Panc1 (cell line): ENCODE data around the gene CRHR2. TPM values are rescaled to one million over a fixed set of nuclear protein-coding genes. Genes with fewer than 3 reads are reported as not detected.

Experiments
- ATAC-seq: fragments of 200-7000 bp; cut with Tn5 transposase; 2 replicates; pipeline ENCODE4 v1.9.1; 2020; ENCODE audit warnings: mild to moderate bottlenecking, moderate library complexity
- BruUV-seq: library from RNA; stranded (reverse); fragments of 400-500 nt; replicated peaks from 2 replicates; lab custom pipeline; 2021; lab: Mats Ljungman, UMichigan
- CTCF ChIA-PET: fragments of 300-600 bp; sonication (Branson Sonifier 250); formaldehyde crosslinking; loops from one replicate; lab custom pipeline; 2022; ENCODE audit warnings: antibody characterized with exemption; lab: Charles Lee
- POLR2A ChIA-PET: fragments of 300-600 bp; sonication (Branson Sonifier 250); formaldehyde crosslinking; loops from one replicate; lab custom pipeline; 2022; ENCODE audit warnings: antibody characterized with exemption; lab: Charles Lee
- DNase-seq: peaks from one replicate; pipeline ENCODE4 v3.0.0-alpha.2; 2010; ENCODE audit warnings: low read depth, low spot score
- H3K27ac ChIP-seq: 2 replicates; pipeline ENCODE4 v1.5.1; 2011; ENCODE audit warnings: mild to moderate bottlenecking, low read length, inconsistent platforms
- H3K27me3 ChIP-seq: fragments of 200-500 bp; sonication (Bioruptor generic); 2 replicates; pipeline ENCODE4 v1.6.0; 2014; ENCODE audit warnings: low read length, inconsistent platforms; ENCODE audit not compliant: control insufficient read depth, insufficient read depth
- H3K36me3 ChIP-seq: fragments of 200-500 bp; sonication (Bioruptor generic); 2 replicates; pipeline ENCODE4 v1.5.1; 2014; ENCODE audit warnings: inconsistent platforms, mild to moderate bottlenecking, low read length, moderate library complexity; ENCODE audit not compliant: control insufficient read depth, insufficient read depth
- H3K4me1 ChIP-seq: 2 replicates; pipeline ENCODE4 v1.5.1; 2011; ENCODE audit warnings: inconsistent platforms, mild to moderate bottlenecking, low read length, moderate library complexity; ENCODE audit not compliant: control insufficient read depth, insufficient read depth
- H3K4me3 ChIP-seq, 2 experiments: 2 replicates each; pipeline ENCODE4 v1.5.1; 2011 to 2012; ENCODE audit warnings: low read depth in 2 of 2, low read length in 2 of 2, mild to moderate bottlenecking in 2 of 2, inconsistent platforms in 1 of 2, moderate library complexity in 1 of 2
- H3K9me3 ChIP-seq: fragments of 200-500 bp; sonication (Bioruptor generic); 2 replicates; pipeline ENCODE4 v1.5.1; 2014; ENCODE audit warnings: low read depth, mild to moderate bottlenecking, inconsistent platforms, low read length, moderate library complexity; ENCODE audit not compliant: control insufficient read depth, insufficient read depth
- CTCF ChIP-seq: fragments of 450-650 bp; IDR thresholded peaks from 2 replicates; pipeline ENCODE4 v1.5.1; 2017; ENCODE audit warnings: mild to moderate bottlenecking
- POLR2AphosphoS5 ChIP-seq: IDR thresholded peaks from 2 replicates; pipeline ENCODE4 v1.6.1; 2012; ENCODE audit warnings: mild to moderate bottlenecking, low read depth, low read length, moderate library complexity
- REST ChIP-seq, 2 experiments: IDR thresholded peaks; 2 replicates each; pipeline ENCODE4 v1.6.1; 2011 to 2012; ENCODE audit warnings: low read depth in 2 of 2, control low read depth in 1 of 2, low read length in 1 of 2, mild to moderate bottlenecking in 1 of 2, moderate library complexity in 1 of 2; ENCODE audit not compliant: insufficient read depth in 1 of 2
- SIN3A ChIP-seq: IDR thresholded peaks from 2 replicates; pipeline ENCODE4 v1.6.1; 2012; ENCODE audit warnings: low read depth, mild to moderate bottlenecking, low read length, moderate library complexity, borderline replicate concordance; ENCODE audit not compliant: insufficient read depth
- TCF7L2 ChIP-seq: IDR thresholded peaks from 2 replicates; pipeline ENCODE4 v1.6.1; 2011; ENCODE audit warnings: mild to moderate bottlenecking, low read depth, low read length, inconsistent platforms
- in situ Hi-C: cut with HindIII; loops from 2 replicates; pipeline ENCODE4 v1.10.0; 2016; ENCODE audit warnings: low sequenced_read_pairs, low pct_unique_long_range_greater_than_20kb
- intact Hi-C: fragments of 100-400 bp; cut with micrococcal nuclease; formaldehyde crosslinking; loops from one replicate; pipeline ENCODE4 v1.10.0; 2022; ENCODE audit not compliant: unreplicated experiment
- total RNA-seq: library from RNA; stranded (reverse); gene quantifications from one replicate; pipeline ENCODE4 v1.2.1, GENCODE V29; 2021; ENCODE audit not compliant: unreplicated experiment

CRHR2 gene
- total RNA-seq, 1 experiment from 2014 or later, result not detected

DNA sequence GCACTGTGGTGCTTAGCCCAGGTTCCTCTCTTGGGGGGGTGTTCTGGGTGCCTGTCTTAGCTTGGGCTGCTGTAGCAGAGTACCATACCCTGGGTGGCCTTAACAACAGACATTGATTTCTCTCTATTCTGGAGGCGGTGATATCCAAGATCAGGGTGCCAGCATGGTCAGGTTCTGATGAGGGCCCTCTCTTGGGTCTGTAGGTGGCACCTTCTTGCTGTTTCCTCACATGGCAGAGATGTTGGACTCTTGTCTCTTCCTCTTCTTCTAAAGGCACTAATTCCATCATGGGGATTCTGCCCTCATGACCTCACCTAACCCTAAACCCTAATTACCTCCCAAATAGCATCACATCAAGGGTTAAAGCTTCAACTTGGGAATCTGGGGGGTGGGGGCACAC lies 19.9 kb upstream of the CRHR2 start:
- TF ChIP-seq REST (IDR thresholded peaks at IDR 0.05; ENCODE audit: insufficient read depth in 1 of 2, low read depth in 2 of 2, low read length in 1 of 2), result no peak
- TF ChIP-seq CTCF, result no peak
- no peak for TF ChIP-seq TCF7L2
- no peak for TF ChIP-seq SIN3A
- no peak for TF ChIP-seq POLR2AphosphoS5
- Histone ChIP-seq H3K36me3 (no peaks in the 10 kb centered on the region), H3K27me3 (peaks cover 18% of the 10 kb centered on the region), H3K4me1 (no peaks in the 10 kb centered on the region), H3K9me3 (no peaks in the 10 kb centered on the region), H3K27ac (no peak overlapping the region), H3K4me3 (no peak overlapping the region)
- intact Hi-C loops, result no loop called here
- CTCF ChIA-PET, result no interaction called here
- ATAC-seq (no peak), DNase-seq (no peak)
- BruUV-seq, result no TSS peak
- in situ Hi-C loops, result no loop called here
- POLR2A ChIA-PET, result no interaction called here

DNA sequence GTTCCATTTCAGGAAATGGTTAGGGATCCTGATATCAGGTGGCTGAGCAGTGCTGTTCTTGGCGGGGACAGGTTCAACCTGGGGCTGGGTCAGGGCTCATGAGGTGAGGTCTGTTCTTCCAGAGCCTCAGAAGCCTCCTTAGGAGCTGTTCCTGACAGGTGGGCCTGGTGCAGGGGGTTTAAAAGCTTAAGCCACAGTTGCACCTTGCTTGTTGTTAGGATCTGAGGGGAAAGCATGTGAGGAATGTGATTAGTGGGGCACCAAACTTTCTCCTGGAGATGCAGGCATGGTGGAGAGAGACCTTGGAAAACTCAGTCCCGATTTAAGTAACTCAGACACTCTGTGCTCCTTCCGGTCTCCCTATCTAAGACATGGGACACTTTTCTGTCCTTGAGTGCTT lies 18.7 kb upstream of the CRHR2 start:
- H3K27me3 ChIP-seq, result peaks cover 18% of the 10 kb centered on the region

More for the DNA sequence above, 18.7 kb upstream of the CRHR2 start:
- no TSS peak for BruUV-seq
- in situ Hi-C loops (no loop called here), intact Hi-C loops (no loop called here)
- TF ChIP-seq REST (IDR thresholded peaks at IDR 0.05; ENCODE audit: insufficient read depth in 1 of 2, low read depth in 2 of 2, low read length in 1 of 2) (no peak), SIN3A (no peak), POLR2AphosphoS5 (no peak), CTCF (no peak)
- no peak overlapping the region for H3K27ac ChIP-seq
- CTCF ChIA-PET, result no interaction called here
- H3K36me3 ChIP-seq, result no peaks in the 10 kb centered on the region
- no peak for DNase-seq
- no peaks in the 10 kb centered on the region for H3K4me1 ChIP-seq
- no peaks in the 10 kb centered on the region for H3K9me3 ChIP-seq
- POLR2A ChIA-PET, result no interaction called here
- no peak overlapping the region for H3K4me3 ChIP-seq
- no peak for ATAC-seq
